ENCODE measurements around the gene COL19A1. TPM values are rescaled to one million over a fixed set of nuclear protein-coding genes. Genes with fewer than 3 reads are reported as not detected.

Gene COL19A1
- polyA plus RNA-seq, 2 donors = 0.02 to 0.04 TPM

DNA sequence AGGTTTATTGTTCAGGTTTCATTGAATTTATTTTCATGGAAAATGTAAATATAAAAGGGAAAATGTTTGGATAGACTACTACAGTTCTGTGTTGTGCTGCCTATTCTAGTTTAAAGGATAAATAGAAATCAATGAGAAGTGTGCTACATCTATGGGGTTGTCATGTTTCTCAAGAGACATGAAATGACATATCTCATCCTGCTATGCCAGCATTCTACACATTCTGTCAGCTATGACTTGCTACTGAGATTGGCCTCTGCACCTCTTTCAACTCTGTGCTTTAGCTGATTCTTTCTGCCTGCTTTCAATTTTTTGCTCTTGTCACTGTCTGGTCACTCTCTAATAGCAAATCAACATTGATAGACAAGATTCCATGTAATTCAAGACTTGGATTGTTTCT is 33.8 kb upstream of the COL19A1 start:
- Histone ChIP-seq H3K27ac (ENCODE audit: low read depth in 2 of 2, low read length in 1 of 2) (no peak overlapping the region), H3K4me1 (ENCODE audit: control insufficient read depth in 2 of 2, insufficient read depth in 2 of 2, low read length in 1 of 2) (no peaks in the 10 kb centered on the region), H3K9me3 (ENCODE audit: control insufficient read depth in 2 of 2, insufficient read depth in 1 of 2, low read depth in 1 of 2, low read length in 1 of 2) (no peaks in the 10 kb centered on the region), H3K27me3 (ENCODE audit: control insufficient read depth in 1 of 2, insufficient read depth in 2 of 2, low read length in 2 of 2) (no peaks in the 10 kb centered on the region), H3K36me3 (ENCODE audit: control insufficient read depth in 2 of 2, insufficient read depth in 2 of 2, low read length in 1 of 2) (no peaks in the 10 kb centered on the region), H3K4me3 (ENCODE audit: low read depth in 1 of 2, low read length in 2 of 2) (no peak overlapping the region)

GRCh38 chr6:69835414-69836179 is 30.8 kb upstream of the COL19A1 start:
- 5 to 7% methylated on average over 5 of the region's 5 CpGs for WGBS, 2 donors
- no peaks in the 10 kb centered on the region for H3K4me1 ChIP-seq (ENCODE audit: control insufficient read depth in 2 of 2, insufficient read depth in 2 of 2, low read length in 1 of 2)
- H3K36me3 ChIP-seq (ENCODE audit: control insufficient read depth in 2 of 2, insufficient read depth in 2 of 2, low read length in 1 of 2) = no peaks in the 10 kb centered on the region
- no peaks in the 10 kb centered on the region for H3K9me3 ChIP-seq (ENCODE audit: control insufficient read depth in 2 of 2, insufficient read depth in 1 of 2, low read depth in 1 of 2, low read length in 1 of 2)
- H3K27ac ChIP-seq (ENCODE audit: low read depth in 2 of 2, low read length in 1 of 2) = no peak overlapping the region
- no peak overlapping the region for H3K4me3 ChIP-seq (ENCODE audit: low read depth in 1 of 2, low read length in 2 of 2)
- no peaks in the 10 kb centered on the region for H3K27me3 ChIP-seq (ENCODE audit: control insufficient read depth in 1 of 2, insufficient read depth in 2 of 2, low read length in 2 of 2)

- no peaks in the 10 kb centered on the region for H3K9me3 ChIP-seq (ENCODE audit: control insufficient read depth in 2 of 2, insufficient read depth in 1 of 2, low read depth in 1 of 2, low read length in 1 of 2)
- H3K27ac ChIP-seq (ENCODE audit: low read depth in 2 of 2, low read length in 1 of 2) = no peak overlapping the region
- H3K4me1 ChIP-seq (ENCODE audit: control insufficient read depth in 2 of 2, insufficient read depth in 2 of 2, low read length in 1 of 2) = no peaks in the 10 kb centered on the region
- H3K36me3 ChIP-seq (ENCODE audit: control insufficient read depth in 2 of 2, insufficient read depth in 2 of 2, low read length in 1 of 2) = no peaks in the 10 kb centered on the region
- H3K27me3 ChIP-seq (ENCODE audit: control insufficient read depth in 1 of 2, insufficient read depth in 2 of 2, low read length in 2 of 2) = no peaks in the 10 kb centered on the region
- 74 to 79% methylated on average over 1 of the region's 1 CpG for WGBS, 2 donors
- no peak overlapping the region for H3K4me3 ChIP-seq (ENCODE audit: low read depth in 1 of 2, low read length in 2 of 2)
Measured at GRCh38 chr6:69841862-69842261, 24.5 kb upstream of the COL19A1 start.

GRCh38 chr6:69843189-69843588 is 23.2 kb upstream of the COL19A1 start:
- Histone ChIP-seq H3K4me3 (ENCODE audit: low read depth in 1 of 2, low read length in 2 of 2) (no peak overlapping the region), H3K36me3 (ENCODE audit: control insufficient read depth in 2 of 2, insufficient read depth in 2 of 2, low read length in 1 of 2) (no peaks in the 10 kb centered on the region), H3K4me1 (ENCODE audit: control insufficient read depth in 2 of 2, insufficient read depth in 2 of 2, low read length in 1 of 2) (no peaks in the 10 kb centered on the region), H3K9me3 (ENCODE audit: control insufficient read depth in 2 of 2, insufficient read depth in 1 of 2, low read depth in 1 of 2, low read length in 1 of 2) (no peaks in the 10 kb centered on the region), H3K27me3 (ENCODE audit: control insufficient read depth in 1 of 2, insufficient read depth in 2 of 2, low read length in 2 of 2) (no peaks in the 10 kb centered on the region), H3K27ac (ENCODE audit: low read depth in 2 of 2, low read length in 1 of 2) (no peak overlapping the region)
- 77 to 79% methylated on average over 1 of the region's 1 CpG for WGBS, 2 donors

DNA sequence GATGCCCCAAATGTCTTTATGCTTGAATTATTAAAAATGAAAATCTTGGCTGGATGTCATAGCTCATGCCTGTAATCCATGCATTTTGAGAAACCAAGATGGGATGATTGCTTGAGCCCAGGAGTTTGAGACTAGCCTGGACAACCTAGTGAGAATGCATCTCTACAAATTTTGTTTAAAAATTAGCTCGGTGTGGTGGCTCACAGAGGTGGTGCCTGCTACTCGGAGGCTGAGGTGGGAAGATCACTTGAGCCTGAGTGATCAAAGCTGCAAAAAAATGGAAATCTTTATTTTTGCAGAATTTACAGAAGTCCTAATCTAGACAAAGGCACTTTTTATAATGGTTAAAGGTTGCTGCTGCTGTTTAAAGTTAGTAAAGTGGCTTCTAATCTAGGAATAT is 20.0 kb upstream of the COL19A1 start:
- Histone ChIP-seq H3K27ac (ENCODE audit: low read depth in 2 of 2, low read length in 1 of 2) (no peak overlapping the region), H3K9me3 (ENCODE audit: control insufficient read depth in 2 of 2, insufficient read depth in 1 of 2, low read depth in 1 of 2, low read length in 1 of 2) (no peaks in the 10 kb centered on the region)
- 76 to 78% methylated on average over 2 of the region's 2 CpGs for WGBS, 2 donors

GRCh38 chr6:69846770-69847491 is 19.4 kb upstream of the COL19A1 start:
- H3K27ac ChIP-seq (ENCODE audit: low read depth in 2 of 2, low read length in 1 of 2) = no peak overlapping the region
- H3K36me3 ChIP-seq (ENCODE audit: control insufficient read depth in 2 of 2, insufficient read depth in 2 of 2, low read length in 1 of 2) = no peaks in the 10 kb centered on the region
- 37 to 43% methylated on average over 2 of the region's 2 CpGs for WGBS, 2 donors
- H3K4me3 ChIP-seq (ENCODE audit: low read depth in 1 of 2, low read length in 2 of 2) = no peak overlapping the region
- no peaks in the 10 kb centered on the region for H3K4me1 ChIP-seq (ENCODE audit: control insufficient read depth in 2 of 2, insufficient read depth in 2 of 2, low read length in 1 of 2)
- no peaks in the 10 kb centered on the region for H3K9me3 ChIP-seq (ENCODE audit: control insufficient read depth in 2 of 2, insufficient read depth in 1 of 2, low read depth in 1 of 2, low read length in 1 of 2)
- H3K27me3 ChIP-seq (ENCODE audit: control insufficient read depth in 1 of 2, insufficient read depth in 2 of 2, low read length in 2 of 2) = no peaks in the 10 kb centered on the region

More for the DNA sequence above, 20.0 kb upstream of the COL19A1 start:
- H3K4me1 ChIP-seq (ENCODE audit: control insufficient read depth in 2 of 2, insufficient read depth in 2 of 2, low read length in 1 of 2) = no peaks in the 10 kb centered on the region
- no peak overlapping the region for H3K4me3 ChIP-seq (ENCODE audit: low read depth in 1 of 2, low read length in 2 of 2)
- no peaks in the 10 kb centered on the region for H3K36me3 ChIP-seq (ENCODE audit: control insufficient read depth in 2 of 2, insufficient read depth in 2 of 2, low read length in 1 of 2)
- H3K27me3 ChIP-seq (ENCODE audit: control insufficient read depth in 1 of 2, insufficient read depth in 2 of 2, low read length in 2 of 2) = no peaks in the 10 kb centered on the region

GRCh38 chr6:69847492-69847788 is 18.9 kb upstream of the COL19A1 start:
- Histone ChIP-seq H3K27me3 (ENCODE audit: control insufficient read depth in 1 of 2, insufficient read depth in 2 of 2, low read length in 2 of 2) (no peaks in the 10 kb centered on the region), H3K9me3 (ENCODE audit: control insufficient read depth in 2 of 2, insufficient read depth in 1 of 2, low read depth in 1 of 2, low read length in 1 of 2) (no peaks in the 10 kb centered on the region)
- 33 to 37% methylated on average over 1 of the region's 1 CpG for WGBS, 2 donors

GRCh38 chr6:69848552-69848951 is 17.8 kb upstream of the COL19A1 start:
- Histone ChIP-seq H3K9me3 (ENCODE audit: control insufficient read depth in 2 of 2, insufficient read depth in 1 of 2, low read depth in 1 of 2, low read length in 1 of 2) (no peaks in the 10 kb centered on the region), H3K4me3 (ENCODE audit: low read depth in 1 of 2, low read length in 2 of 2) (no peak overlapping the region), H3K27me3 (ENCODE audit: control insufficient read depth in 1 of 2, insufficient read depth in 2 of 2, low read length in 2 of 2) (no peaks in the 10 kb centered on the region), H3K27ac (ENCODE audit: low read depth in 2 of 2, low read length in 1 of 2) (no peak overlapping the region), H3K36me3 (ENCODE audit: control insufficient read depth in 2 of 2, insufficient read depth in 2 of 2, low read length in 1 of 2) (no peaks in the 10 kb centered on the region), H3K4me1 (ENCODE audit: control insufficient read depth in 2 of 2, insufficient read depth in 2 of 2, low read length in 1 of 2) (no peaks in the 10 kb centered on the region)
- 78 to 89% methylated on average over 4 of the region's 4 CpGs for WGBS, 2 donors

More at GRCh38 chr6:69847492-69847788, 18.9 kb upstream of the COL19A1 start:
- Histone ChIP-seq H3K4me3 (ENCODE audit: low read depth in 1 of 2, low read length in 2 of 2) (no peak overlapping the region), H3K27ac (ENCODE audit: low read depth in 2 of 2, low read length in 1 of 2) (no peak overlapping the region), H3K4me1 (ENCODE audit: control insufficient read depth in 2 of 2, insufficient read depth in 2 of 2, low read length in 1 of 2) (no peaks in the 10 kb centered on the region), H3K36me3 (ENCODE audit: control insufficient read depth in 2 of 2, insufficient read depth in 2 of 2, low read length in 1 of 2) (no peaks in the 10 kb centered on the region)

DNA sequence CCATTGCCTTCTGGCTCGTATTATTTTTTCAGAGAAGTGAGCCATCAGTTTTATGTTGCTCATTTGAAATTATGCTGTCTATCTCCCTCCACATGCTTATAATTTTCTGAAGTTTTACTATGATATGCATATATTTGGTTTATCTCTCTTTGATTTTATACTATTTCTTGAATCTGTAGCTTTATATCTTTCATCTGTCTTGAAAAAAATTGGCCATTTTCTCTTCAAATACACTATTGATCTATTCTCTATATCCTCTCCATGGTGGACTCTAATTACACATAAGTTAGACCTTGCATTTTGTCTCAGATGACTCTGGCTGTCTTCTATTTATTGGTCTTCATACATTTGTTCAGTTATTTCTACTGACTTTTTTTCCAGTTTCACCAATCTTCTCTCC is 13.7 kb upstream of the COL19A1 start:
- WGBS, 2 donors = 39 to 43% methylated on average over 1 of the region's 1 CpG
- H3K27me3 ChIP-seq (ENCODE audit: control insufficient read depth in 1 of 2, insufficient read depth in 2 of 2, low read length in 2 of 2) = no peaks in the 10 kb centered on the region
- no peaks in the 10 kb centered on the region for H3K36me3 ChIP-seq (ENCODE audit: control insufficient read depth in 2 of 2, insufficient read depth in 2 of 2, low read length in 1 of 2)
- H3K4me3 ChIP-seq (ENCODE audit: low read depth in 1 of 2, low read length in 2 of 2) = no peak overlapping the region
- no peaks in the 10 kb centered on the region for H3K9me3 ChIP-seq (ENCODE audit: control insufficient read depth in 2 of 2, insufficient read depth in 1 of 2, low read depth in 1 of 2, low read length in 1 of 2)
- H3K27ac ChIP-seq (ENCODE audit: low read depth in 2 of 2, low read length in 1 of 2) = no peak overlapping the region
- no peaks in the 10 kb centered on the region for H3K4me1 ChIP-seq (ENCODE audit: control insufficient read depth in 2 of 2, insufficient read depth in 2 of 2, low read length in 1 of 2)

- Histone ChIP-seq H3K4me1 (ENCODE audit: control insufficient read depth in 2 of 2, insufficient read depth in 2 of 2, low read length in 1 of 2) (peaks cover 3 to 6% of the 10 kb centered on the region in 2 donors), H3K27me3 (ENCODE audit: control insufficient read depth in 1 of 2, insufficient read depth in 2 of 2, low read length in 2 of 2) (no peaks in the 10 kb centered on the region), H3K27ac (ENCODE audit: low read depth in 2 of 2, low read length in 1 of 2) (no peak overlapping the region), H3K36me3 (ENCODE audit: control insufficient read depth in 2 of 2, insufficient read depth in 2 of 2, low read length in 1 of 2) (no peaks in the 10 kb centered on the region), H3K9me3 (ENCODE audit: control insufficient read depth in 2 of 2, insufficient read depth in 1 of 2, low read depth in 1 of 2, low read length in 1 of 2) (no peaks in the 10 kb centered on the region), H3K4me3 (ENCODE audit: low read depth in 1 of 2, low read length in 2 of 2) (no peak overlapping the region)
- WGBS, 2 donors = 67 to 81% methylated on average over 3 of the region's 3 CpGs
Measured at GRCh38 chr6:69861986-69862385, 4.4 kb upstream of the COL19A1 start.

Data from esophagus (tissue), 2 donors.